Activated T-helper 1 cell treated with anti-CD3 and anti-CD28 coated beads, Interleukin-2, amount 50 U/mL, for 16 hours (primary cell): ENCODE data around the gene SEC14L6.
"Not testable (repeated sequence)": the region's sequence is repeated elsewhere in the genome, so short reads cannot be mapped to it uniquely, and the experiment has no call there.

Experiments
- DNase-seq, 2 donors: peaks; one replicate each; pipeline ENCODE4 v3.0.0-alpha.2; 2020; ENCODE audit warnings: low read depth in 1 of 2, low spot score in 1 of 2

The SEC14L6 gene

GRCh38 chr22:30567277-30567676 is 20.7 kb upstream of the SEC14L6 start:
- not testable (repeated sequence) for DNase-seq

GRCh38 chr22:30566125-30566524 is 19.6 kb upstream of the SEC14L6 start:
- no peak for DNase-seq

GRCh38 chr22:30565341-30565740 is 18.8 kb upstream of the SEC14L6 start:
- DNase-seq, result no peak

- no peak for DNase-seq
Measured at GRCh38 chr22:30564761-30565119, 18.2 kb upstream of the SEC14L6 start.

- DNase-seq, result no peak
Measured at GRCh38 chr22:30564045-30564760, 17.7 kb upstream of the SEC14L6 start.

- no peak for DNase-seq
Measured at GRCh38 chr22:30562366-30562765, 15.8 kb upstream of the SEC14L6 start.

GRCh38 chr22:30561402-30562189 is 15.1 kb upstream of the SEC14L6 start:
- DNase-seq, result no peak

- not testable (repeated sequence) for DNase-seq
Measured at GRCh38 chr22:30560643-30561202, 14.2 kb upstream of the SEC14L6 start.

GRCh38 chr22:30559889-30560288 is 13.3 kb upstream of the SEC14L6 start:
- no peak for DNase-seq

- DNase-seq, result no peak
Measured at GRCh38 chr22:30557243-30557642, 10.7 kb upstream of the SEC14L6 start.

- no peak for DNase-seq
Measured at GRCh38 chr22:30556388-30556787, 9.8 kb upstream of the SEC14L6 start.

GRCh38 chr22:30555282-30556210 is 9.0 kb upstream of the SEC14L6 start:
- no peak for DNase-seq

- no peak for DNase-seq
Measured at GRCh38 chr22:30553971-30554370, 7.4 kb upstream of the SEC14L6 start.

GRCh38 chr22:30552719-30553118 is 6.2 kb upstream of the SEC14L6 start:
- DNase-seq, result no peak

- DNase-seq, result not testable (repeated sequence)
Measured at GRCh38 chr22:30551813-30552212, 5.3 kb upstream of the SEC14L6 start.

GRCh38 chr22:30547188-30547587 is 647 bp upstream of the SEC14L6 start:
- DNase-seq, result no peak

- no peak for DNase-seq
Measured at GRCh38 chr22:30542811-30543188, 3.7 kb downstream of the SEC14L6 start.

GRCh38 chr22:30541961-30542810 is 4.4 kb downstream of the SEC14L6 start:
- DNase-seq, result no peak

GRCh38 chr22:30541511-30541910 is 5.0 kb downstream of the SEC14L6 start:
- not testable (repeated sequence) for DNase-seq

- no peak for DNase-seq
Measured at GRCh38 chr22:30539368-30539767, 7.2 kb downstream of the SEC14L6 start.
